Hypothalamus (tissue), 51 donors: Measurements from ENCODE around the gene COL27A1.
A peak's percentile ranks its signal among the peaks of the same experiment; 100 is the strongest.

Source experiments
- DNase-seq, 51 donors: peaks; one replicate each; lab custom pipeline; 2025; lab: John Stamatoyannopoulos, UW

Gene COL27A1

DNA sequence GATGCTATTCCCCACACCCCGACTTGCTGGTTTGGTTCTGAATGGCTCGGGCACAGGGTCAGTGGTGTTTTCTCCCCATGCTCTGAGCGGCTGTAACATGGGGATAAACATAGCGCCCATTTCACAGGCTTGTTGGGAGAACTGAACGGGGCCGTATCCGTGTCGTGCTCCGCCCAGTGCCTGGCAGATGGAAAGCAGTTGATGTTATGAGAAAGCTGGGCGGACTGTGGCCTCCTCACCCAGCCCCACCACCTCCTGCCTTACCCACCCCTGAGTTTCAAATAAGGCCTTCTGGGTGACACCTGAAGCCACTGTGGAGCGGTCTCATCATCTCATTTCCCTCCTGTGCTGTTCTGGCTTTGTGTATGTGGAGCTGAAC lies 188.8 kb downstream of the COL27A1 start:
- no peak for DNase-seq

DNA sequence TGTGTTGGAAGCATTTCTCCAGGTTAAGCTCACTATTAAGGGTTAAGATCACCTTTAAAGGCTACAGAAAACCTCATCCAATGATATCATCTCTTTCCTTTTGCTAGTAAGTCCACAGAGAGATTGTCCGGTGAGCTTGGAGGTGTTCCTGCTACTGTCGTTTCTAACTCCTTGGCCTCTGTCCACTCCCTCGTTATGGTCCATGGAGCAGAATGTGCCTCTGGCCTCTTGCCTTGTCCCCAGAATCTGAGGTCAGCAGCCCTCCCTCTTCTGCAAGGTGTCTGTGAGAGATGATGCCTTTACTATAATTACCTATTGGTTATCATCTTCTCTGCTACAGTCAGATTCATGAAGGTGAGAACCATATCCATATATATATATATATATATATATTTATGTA lies 189.4 kb downstream of the COL27A1 start:
- no peak for DNase-seq

DNA sequence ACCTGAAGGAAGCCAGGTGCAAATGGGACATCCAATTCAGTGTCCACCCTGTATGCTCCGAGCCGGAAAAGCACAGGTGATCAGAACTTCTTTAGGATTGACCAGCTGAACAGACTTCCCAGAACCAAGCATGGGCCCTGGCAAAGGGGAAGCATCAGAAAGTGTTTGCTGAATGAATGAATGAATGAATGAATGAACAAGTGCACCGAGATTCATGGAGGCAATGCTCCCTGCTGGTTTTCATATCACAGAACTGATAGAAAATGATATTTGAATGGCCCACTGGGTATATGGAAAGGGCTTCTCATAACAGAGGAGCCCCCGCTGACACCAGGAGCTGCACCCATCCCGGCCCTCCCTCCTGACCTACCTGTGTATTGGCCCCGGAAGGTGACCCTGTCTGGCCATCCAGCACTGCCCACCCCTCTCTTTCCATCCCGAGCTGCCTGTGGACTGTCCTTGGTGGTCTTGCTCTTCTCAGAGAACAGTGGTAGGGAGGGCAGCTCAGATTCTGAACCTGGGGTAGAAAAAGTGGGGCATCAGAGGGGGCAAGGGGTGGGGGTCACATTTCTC lies 190.2 kb downstream of the COL27A1 start:
- no peak for DNase-seq

DNA sequence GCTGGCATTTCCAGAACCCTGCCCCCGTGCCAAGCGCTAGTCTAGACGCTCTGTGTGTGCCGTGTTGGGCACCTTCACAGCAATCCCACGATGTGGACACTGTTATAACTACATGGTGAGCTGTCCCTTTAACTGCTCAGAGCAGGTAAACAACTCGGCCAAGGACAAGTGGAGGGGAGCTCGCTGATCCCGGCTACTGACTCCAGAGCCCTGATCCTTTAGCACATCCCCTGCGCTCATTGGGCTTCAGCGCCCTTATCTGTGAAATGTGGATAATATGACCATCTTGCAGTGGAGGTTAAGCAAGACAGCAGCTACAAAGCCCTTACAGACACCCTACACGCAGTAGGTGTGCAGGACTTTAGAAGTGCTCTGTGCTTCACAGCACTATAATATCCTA lies 190.8 kb downstream of the COL27A1 start:
- DNase-seq, result no peak

DNA sequence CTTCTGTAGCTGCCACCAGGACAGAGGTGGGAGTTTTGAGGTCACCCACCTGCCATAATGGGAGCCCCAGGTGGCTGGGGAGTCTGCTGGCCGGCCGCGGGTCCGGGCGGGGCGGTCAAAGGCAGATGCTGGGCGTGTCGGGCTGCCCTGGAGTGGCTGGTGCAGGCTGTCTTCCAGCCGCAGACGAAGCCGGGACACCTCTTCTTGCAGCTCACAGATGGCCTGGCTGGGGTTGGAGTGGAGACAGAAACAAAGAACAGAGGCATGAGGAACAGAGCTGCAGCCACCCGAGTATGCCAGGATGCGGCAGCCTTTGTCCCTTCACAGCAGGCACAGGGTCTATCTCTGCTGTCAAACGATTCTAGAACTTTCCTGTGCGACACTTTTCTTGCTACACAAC lies 192.3 kb downstream of the COL27A1 start:
- peak in 40 of 51 donors; percentile 4 to 85 (median 58) for DNase-seq

DNA sequence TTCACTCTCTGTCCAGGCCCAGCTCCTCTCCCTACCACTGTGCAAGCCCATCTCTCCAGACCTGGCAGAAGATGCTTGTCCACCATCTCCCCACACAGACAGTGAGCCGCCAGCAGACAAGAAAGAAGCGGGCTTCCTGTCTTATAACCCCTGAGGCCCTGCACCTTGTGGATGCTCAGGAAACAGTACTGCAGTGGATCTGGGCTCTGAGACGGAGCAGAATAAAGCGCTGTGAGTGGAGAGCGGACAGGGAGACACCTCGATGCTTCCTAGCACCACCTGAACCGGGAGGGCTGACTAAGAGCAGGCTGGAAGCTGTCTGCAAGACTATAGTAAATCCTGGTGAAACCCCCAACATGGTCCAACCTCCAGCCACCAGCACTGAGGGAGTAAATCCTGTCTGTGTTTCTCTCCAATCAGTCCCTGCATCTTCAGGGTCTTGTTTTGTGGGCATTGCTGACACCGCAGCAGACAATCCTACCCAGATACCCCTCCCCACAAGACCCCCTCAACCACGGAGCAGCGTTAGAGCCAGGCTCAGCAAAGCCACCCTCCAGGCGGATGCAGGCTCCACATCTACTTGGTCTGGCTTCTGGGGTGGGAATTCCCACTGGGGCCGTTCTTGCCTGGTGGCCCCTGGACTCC lies 193.0 kb downstream of the COL27A1 start:
- no peak for DNase-seq

DNA sequence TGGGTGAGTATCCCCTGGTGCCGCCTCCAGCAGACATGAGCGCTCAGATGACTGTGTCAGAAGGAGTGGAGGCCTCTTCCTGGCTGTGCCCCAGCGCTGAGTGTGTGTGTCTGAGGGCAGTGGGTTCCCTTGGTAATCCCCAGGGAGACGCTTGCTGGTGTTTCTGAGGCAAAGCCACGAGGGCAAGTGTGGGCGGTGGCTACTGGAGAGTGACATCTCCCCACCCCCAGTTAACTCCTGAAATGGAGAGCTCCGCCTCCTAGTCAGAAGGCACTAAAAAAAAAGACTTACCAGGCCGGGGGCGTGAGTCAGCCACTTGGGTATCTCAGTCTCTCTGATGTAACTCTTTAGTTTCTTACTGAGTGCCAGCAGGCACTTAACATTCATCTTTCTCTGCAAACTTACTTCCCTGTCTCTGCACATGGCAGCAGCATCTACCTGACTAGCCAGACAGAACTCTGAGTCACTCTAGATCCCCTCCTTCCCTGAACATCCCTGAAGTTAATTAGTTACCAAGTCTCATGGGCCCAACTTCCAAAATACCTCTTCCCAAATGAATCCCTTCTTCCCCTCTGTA lies 193.7 kb downstream of the COL27A1 start:
- DNase-seq, result peak in 30 of 51 donors; percentile 4 to 83 (median 44)

DNA sequence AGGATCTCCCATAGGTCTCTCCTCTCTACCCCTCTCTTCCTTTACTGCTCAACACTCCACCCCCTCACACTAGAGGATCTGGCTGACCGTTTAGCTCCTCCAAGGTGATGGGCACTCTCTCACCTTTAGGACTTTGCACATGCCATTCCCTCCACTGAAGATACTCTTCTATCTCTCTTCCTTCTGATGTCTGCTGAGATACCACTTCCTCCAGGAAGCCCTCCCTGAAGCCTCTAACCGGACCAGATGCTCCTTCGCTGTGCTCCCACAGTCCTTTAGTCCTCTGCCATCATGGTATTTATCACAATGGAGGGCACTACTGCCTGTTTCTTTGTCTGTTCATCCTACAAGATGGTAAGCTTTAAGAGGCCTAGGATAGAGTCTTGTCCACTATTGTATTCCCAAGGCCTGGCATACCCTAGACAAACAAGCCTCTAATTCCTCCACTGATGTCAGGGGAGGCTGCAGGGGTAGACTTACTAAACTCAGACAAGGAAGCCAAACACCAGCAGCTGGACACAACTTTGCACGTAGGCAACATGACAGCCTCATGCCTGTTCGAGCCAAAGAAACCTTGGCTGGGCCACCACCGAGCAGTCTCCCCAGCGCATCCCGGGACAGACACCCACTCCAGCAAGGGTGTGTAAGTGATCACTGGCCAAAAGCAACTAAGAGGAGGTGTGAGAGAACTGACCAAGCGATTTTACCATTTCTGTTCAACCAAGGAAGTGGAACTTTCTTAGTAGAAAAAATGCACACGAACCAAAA lies 194.6 kb downstream of the COL27A1 start:
- DNase-seq, result no peak

DNA sequence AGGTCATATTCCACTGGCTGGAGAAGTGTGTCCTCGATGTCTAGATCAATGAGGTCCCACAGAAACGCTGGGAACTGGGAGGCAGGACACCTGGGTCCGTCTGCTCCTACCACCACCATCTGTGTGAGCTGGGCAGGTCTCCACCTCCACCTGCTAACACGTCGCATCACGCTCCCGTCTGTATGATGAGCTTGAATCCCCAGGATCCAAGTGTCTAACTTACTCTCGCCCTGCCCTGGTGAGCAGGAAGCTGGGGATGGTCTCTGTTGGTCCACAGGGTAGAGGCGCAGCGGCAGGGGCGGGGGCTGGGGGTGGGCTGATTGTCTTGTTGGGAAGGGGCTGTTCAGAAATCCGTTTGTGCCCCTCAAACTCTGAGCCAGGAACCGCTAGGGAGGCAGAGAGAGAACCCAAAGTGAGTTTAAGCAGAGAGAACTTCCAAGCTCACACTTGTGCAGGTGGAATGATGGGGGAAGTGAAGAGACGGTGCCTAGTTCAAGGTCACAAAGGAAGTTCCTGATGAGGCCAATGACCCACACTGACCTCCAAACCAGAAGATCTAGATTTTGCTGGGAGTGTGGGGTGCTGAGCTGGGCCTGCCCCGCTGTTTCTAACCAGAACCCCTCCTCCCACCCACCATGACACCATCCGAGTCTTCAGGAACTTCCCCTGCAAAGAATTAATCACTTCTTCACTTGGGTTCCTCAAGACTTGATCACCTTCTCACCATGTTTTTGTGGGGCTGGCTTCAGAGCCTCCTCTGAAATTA lies 195.5 kb downstream of the COL27A1 start:
- DNase-seq, result no peak

DNA sequence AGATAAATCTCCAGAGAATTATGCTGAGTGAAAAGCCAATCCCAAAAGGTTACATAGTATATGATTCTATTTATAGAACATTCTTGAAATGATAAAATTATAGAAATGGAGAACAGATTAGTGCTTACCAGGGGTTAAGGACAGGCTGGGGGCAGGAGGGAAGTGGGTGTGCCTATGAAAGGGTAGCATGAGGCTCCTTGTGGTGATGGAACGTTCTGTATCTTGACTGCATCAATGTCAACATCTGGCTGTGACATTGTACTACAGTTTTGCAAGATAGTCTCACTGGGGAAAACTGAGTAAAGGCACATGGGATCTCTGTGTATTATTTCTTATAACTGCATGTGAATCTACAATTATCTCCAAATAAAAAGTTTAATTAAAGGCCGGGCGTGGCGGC lies 196.6 kb downstream of the COL27A1 start:
- DNase-seq, result no peak

DNA sequence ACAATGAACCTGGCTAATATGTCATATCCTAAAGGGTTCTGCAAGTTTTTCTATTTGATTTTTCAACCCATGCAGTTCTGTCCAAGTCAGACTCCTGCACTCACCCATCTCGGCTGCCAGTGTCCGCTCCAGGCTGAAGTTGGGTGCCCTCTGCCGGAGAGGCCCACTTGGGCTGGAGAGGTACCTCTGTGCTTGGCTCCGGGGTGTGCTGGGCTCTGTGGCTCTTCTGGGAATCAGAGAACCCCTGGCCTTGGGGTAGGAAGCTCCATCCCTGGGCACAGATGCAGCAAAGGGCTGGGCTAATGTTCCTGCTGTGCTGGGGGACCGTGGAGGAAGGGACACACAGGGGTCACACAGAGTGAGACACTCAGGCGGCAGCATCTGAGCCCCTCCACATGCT lies 200.5 kb downstream of the COL27A1 start:
- no peak for DNase-seq

DNA sequence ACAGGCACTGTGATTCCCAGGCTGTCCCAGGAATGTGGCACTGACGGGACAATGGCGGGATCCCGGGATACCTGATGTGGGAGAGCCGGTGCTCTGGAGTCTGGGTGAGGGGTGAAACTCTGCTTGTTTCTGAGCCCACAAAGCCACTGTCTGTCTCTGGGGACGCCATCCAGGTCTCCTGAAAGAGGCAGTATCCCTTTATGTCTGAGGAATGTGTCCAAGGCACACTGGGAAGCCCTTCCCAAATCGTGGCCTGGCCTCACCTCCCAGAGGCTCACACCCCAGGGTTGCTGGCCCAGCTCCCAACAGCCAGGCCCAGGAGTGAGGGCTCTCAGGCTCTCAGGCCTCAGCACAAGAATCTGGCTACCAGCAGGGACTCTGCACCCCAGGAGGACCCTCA lies 201.5 kb downstream of the COL27A1 start:
- no peak for DNase-seq

DNA sequence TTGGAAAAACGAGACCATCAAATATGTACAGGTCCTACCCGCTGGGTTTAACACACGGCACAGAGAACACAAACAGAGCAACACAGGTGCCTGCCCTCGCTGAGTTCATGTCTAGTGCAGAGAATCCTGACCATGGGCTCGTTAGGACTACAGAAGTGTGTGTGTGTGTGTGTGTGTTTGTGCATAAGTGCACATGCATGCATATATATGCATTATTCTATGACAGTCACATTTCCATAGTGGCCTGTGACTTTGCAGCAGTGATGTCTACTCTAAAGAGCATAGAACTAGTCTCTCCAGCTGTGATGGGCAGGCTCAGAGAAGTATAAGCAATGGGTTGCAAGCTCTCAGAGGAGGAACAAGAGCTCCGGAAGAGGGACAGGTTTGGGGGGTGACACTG lies 202.0 kb downstream of the COL27A1 start:
- DNase-seq, result no peak

DNA sequence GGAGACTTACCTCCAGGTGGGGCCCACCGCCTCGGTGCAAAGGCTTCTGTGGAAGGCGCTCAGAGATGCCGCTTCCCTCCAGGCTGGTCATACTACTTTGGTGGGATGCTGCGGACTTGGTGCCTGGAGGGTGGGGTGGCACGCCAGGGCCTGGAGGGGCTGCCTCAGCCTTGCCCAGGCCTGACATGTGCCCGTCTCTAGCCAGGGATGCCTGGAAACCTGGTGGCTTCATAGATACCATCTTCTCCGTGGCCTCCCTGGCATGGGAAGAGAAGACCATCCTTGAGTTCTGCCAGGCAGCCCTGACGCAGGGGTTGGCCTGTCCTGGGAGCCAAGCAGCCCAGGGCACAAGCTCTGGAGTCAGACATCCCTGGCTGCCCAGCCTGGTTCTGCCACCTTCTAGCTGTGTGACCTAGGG lies 202.6 kb downstream of the COL27A1 start:
- DNase-seq, result no peak

DNA sequence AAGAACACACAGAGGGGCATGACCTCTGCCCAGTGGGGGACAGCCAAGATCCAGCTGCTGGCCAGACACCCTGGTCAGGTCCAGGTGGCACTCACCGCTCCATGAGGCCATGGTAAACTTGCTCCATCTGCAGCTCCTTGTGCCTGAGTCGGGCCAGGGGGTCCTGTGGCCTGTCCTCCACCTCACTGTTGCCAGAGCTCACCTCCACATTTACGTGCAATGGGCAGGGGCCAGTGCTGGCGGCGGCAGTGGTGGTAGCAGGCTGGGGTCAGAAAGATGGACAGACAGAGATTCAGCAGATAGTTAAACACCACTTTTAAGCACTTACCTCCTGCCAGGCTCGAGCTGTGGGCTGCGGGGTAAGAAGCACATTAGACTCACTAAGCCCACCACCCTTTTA lies 204.5 kb downstream of the COL27A1 start:
- DNase-seq, result no peak

DNA sequence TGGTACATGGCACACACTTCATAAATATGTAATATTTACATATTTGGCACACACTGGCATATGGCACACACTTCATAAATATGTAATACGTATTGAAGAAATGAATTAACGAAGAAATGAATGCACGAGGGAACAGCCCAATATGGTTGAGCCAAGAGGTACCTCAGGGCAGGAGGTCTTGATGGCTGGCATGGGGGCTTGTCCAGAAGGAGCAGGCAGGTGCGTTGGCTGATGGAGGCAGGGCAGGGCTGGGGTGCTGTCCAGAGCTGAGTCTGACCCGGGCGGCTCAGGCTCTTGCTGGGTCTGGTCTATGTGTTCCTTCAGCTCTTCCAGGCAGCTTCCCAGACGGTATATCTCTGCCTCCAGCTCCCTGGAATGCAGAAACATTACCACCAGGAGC lies 206.2 kb downstream of the COL27A1 start:
- DNase-seq, result no peak
